ENCODE measurements around the gene SLITRK5.

SLITRK5 gene

DNA sequence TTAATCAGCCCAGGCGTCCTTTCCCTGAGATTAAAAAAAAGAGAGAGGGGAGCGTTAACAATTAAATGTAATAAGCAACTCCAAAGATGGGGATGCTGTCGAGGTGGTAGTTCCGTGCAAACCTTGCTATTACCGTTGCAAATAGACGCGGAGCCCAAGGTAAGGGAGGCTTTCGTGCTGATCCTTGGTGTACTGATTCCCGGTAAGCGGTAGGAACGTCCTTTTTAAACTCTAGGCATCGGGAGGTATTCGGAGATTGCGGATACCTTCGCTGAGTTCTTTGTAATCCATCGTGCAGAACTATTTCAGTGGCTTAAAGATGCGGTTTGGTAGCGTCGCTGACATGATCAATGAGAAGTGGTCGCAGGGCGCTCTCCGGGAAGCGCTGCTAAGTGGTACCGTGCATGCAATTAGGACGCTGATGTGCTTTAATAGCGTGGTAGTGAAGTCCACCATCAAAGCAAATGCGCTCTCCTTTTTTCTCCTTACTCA, 3.1 kb downstream of the SLITRK5 start:
- no peak for DNase-seq (ENCODE audit: low read depth, low spot score)
- Histone ChIP-seq H3K27ac (no peak overlapping the region), H3K4me3 (peak overlapping the region; percentile 97), H3K36me3 (ENCODE audit: insufficient read depth, low read length) (peaks cover 22% of the 10 kb centered on the region; the same call in 1 of the 2 replicates), H3K9me3 (ENCODE audit: low read depth, low read length) (no peaks in the 10 kb centered on the region), H3K9ac (ENCODE audit: insufficient read length) (no peak overlapping the region)
- TF ChIP-seq POLR2AphosphoS5 (IDR thresholded peaks at IDR 0.05; ENCODE audit: borderline replicate concordance, low read depth, low read length) (no peak), EZH2 (IDR thresholded peaks at IDR 0.05) (no peak), FOXP2 (optimal IDR thresholded peaks at IDR 0.05; ENCODE audit: control extremely low read depth, extremely low read length, insufficient read depth) (no peak)

GRCh38 chr13:87675851-87676250, 4.7 kb downstream of the SLITRK5 start:
- TF ChIP-seq POLR2AphosphoS5 (IDR thresholded peaks at IDR 0.05; ENCODE audit: borderline replicate concordance, low read depth, low read length), result no peak
- no peak for TF ChIP-seq EZH2 (IDR thresholded peaks at IDR 0.05)
- no peak for TF ChIP-seq FOXP2 (optimal IDR thresholded peaks at IDR 0.05; ENCODE audit: control extremely low read depth, extremely low read length, insufficient read depth)

DNA sequence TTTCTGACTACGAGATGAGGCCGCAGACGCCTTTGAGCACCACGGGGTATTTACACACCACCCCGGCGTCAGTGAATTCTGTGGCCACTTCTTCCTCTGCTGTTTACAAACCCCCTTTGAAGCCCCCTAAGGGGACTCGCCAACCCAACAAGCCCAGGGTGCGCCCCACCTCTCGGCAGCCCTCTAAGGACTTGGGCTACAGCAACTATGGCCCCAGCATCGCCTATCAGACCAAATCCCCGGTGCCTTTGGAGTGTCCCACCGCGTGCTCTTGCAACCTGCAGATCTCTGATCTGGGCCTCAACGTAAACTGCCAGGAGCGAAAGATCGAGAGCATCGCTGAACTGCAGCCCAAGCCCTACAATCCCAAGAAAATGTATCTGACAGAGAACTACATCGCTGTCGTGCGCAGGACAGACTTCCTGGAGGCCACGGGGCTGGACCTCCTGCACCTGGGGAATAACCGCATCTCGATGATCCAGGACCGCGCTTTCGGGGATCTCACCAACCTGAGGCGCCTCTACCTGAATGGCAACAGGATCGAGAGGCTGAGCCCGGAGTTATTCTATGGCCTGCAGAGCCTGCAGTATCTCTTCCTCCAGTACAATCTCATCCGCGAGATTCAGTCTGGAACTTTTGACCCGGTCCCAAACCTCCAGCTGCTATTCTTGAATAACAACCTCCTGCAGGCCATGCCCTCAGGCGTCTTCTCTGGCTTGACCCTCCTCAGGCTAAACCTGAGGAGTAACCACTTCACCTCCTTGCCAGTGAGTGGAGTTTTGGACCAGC, 5.3 kb downstream of the SLITRK5 start:
- DNase-seq (ENCODE audit: low read depth, low spot score), result no peak
- Histone ChIP-seq H3K27ac (no peak overlapping the region), H3K9me3 (ENCODE audit: low read depth, low read length) (no peaks in the 10 kb centered on the region), H3K4me3 (no peak overlapping the region), H3K36me3 (ENCODE audit: insufficient read depth, low read length) (peaks cover 22% of the 10 kb centered on the region; the same call in 1 of the 2 replicates), H3K9ac (ENCODE audit: insufficient read length) (no peak overlapping the region)
- TF ChIP-seq EZH2 (IDR thresholded peaks at IDR 0.05) (no peak), FOXP2 (optimal IDR thresholded peaks at IDR 0.05; ENCODE audit: control extremely low read depth, extremely low read length, insufficient read depth) (no peak), POLR2AphosphoS5 (IDR thresholded peaks at IDR 0.05; ENCODE audit: borderline replicate concordance, low read depth, low read length) (no peak)

More at GRCh38 chr13:87675851-87676250, 4.7 kb downstream of the SLITRK5 start:
- H3K36me3 ChIP-seq (ENCODE audit: insufficient read depth, low read length), result peaks cover 22% of the 10 kb centered on the region; the same call in 1 of the 2 replicates
- H3K27ac ChIP-seq, result no peak overlapping the region
- no peaks in the 10 kb centered on the region for H3K9me3 ChIP-seq (ENCODE audit: low read depth, low read length)
- no peak overlapping the region for H3K4me3 ChIP-seq
- no peak overlapping the region for H3K9ac ChIP-seq (ENCODE audit: insufficient read length)
- DNase-seq (ENCODE audit: low read depth, low spot score), result no peak

DNA sequence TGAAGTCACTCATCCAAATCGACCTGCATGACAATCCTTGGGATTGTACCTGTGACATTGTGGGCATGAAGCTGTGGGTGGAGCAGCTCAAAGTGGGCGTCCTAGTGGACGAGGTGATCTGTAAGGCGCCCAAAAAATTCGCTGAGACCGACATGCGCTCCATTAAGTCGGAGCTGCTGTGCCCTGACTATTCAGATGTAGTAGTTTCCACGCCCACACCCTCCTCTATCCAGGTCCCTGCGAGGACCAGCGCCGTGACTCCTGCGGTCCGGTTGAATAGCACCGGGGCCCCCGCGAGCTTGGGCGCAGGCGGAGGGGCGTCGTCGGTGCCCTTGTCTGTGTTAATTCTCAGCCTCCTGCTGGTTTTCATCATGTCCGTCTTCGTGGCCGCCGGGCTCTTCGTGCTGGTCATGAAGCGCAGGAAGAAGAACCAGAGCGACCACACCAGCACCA, 5.9 kb downstream of the SLITRK5 start:
- no peak for TF ChIP-seq FOXP2 (optimal IDR thresholded peaks at IDR 0.05; ENCODE audit: control extremely low read depth, extremely low read length, insufficient read depth)
- Histone ChIP-seq H3K36me3 (ENCODE audit: insufficient read depth, low read length) (peaks cover 22% of the 10 kb centered on the region; the same call in 1 of the 2 replicates), H3K9ac (ENCODE audit: insufficient read length) (no peak overlapping the region), H3K4me3 (no peak overlapping the region), H3K27ac (no peak overlapping the region), H3K9me3 (ENCODE audit: low read depth, low read length) (no peaks in the 10 kb centered on the region)
- DNase-seq (ENCODE audit: low read depth, low spot score), result no peak

DNA sequence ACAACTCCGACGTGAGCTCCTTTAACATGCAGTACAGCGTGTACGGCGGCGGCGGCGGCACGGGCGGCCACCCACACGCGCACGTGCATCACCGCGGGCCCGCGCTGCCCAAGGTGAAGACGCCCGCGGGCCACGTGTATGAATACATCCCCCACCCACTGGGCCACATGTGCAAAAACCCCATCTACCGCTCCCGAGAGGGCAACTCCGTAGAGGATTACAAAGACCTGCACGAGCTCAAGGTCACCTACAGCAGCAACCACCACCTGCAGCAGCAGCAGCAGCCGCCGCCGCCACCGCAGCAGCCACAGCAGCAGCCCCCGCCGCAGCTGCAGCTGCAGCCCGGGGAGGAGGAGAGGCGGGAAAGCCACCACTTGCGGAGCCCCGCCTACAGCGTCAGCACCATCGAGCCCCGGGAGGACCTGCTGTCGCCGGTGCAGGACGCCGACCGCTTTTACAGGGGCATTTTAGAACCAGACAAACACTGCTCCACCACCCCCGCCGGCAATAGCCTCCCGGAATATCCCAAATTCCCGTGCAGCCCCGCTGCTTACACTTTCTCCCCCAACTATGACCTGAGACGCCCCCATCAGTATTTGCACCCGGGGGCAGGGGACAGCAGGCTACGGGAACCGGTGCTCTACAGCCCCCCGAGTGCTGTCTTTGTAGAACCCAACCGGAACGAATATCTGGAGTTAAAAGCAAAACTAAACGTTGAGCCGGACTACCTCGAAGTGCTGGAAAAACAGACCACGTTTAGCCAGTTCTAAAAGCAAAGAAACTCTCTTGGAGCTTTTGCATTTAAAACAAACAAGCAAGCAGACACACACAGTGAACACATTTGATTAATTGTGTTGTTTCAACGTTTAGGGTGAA, 6.6 kb downstream of the SLITRK5 start:
- DNase-seq (ENCODE audit: low read depth, low spot score), result no peak
- H3K27ac ChIP-seq, result no peak overlapping the region
- no peaks in the 10 kb centered on the region for H3K9me3 ChIP-seq (ENCODE audit: low read depth, low read length)
- H3K4me3 ChIP-seq, result no peak overlapping the region
- H3K9ac ChIP-seq (ENCODE audit: insufficient read length), result no peak overlapping the region
- TF ChIP-seq EZH2 (IDR thresholded peaks at IDR 0.05) (no peak), FOXP2 (optimal IDR thresholded peaks at IDR 0.05; ENCODE audit: control extremely low read depth, extremely low read length, insufficient read depth) (no peak), POLR2AphosphoS5 (IDR thresholded peaks at IDR 0.05; ENCODE audit: borderline replicate concordance, low read depth, low read length) (no peak)
- peaks cover 22% of the 10 kb centered on the region; the same call in 1 of the 2 replicates for H3K36me3 ChIP-seq (ENCODE audit: insufficient read depth, low read length)

DNA sequence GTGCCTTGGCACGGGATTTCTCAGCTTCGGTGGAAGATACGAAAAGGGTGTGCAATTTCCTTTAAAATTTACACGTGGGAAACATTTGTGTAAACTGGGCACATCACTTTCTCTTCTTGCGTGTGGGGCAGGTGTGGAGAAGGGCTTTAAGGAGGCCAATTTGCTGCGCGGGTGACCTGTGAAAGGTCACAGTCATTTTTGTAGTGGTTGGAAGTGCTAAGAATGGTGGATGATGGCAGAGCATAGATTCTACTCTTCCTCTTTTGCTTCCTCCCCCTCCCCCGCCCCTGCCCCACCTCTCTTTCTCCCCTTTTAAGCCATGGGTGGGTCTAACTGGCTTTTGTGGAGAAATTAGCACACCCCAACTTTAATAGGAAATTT, 7.2 kb downstream of the SLITRK5 start:
- Histone ChIP-seq H3K4me3 (no peak overlapping the region), H3K9ac (ENCODE audit: insufficient read length) (no peak overlapping the region)

GRCh38 chr13:87680298-87680697, 9.1 kb downstream of the SLITRK5 start:
- DNase-seq (ENCODE audit: low read depth, low spot score), result no peak
- TF ChIP-seq FOXP2 (optimal IDR thresholded peaks at IDR 0.05; ENCODE audit: control extremely low read depth, extremely low read length, insufficient read depth) (no peak), POLR2AphosphoS5 (IDR thresholded peaks at IDR 0.05; ENCODE audit: borderline replicate concordance, low read depth, low read length) (no peak), EZH2 (IDR thresholded peaks at IDR 0.05) (no peak)
- no peaks in the 10 kb centered on the region for H3K9me3 ChIP-seq (ENCODE audit: low read depth, low read length)
- H3K27ac ChIP-seq, result no peak overlapping the region
- peaks cover 21% of the 10 kb centered on the region; the same call in 1 of the 2 replicates for H3K36me3 ChIP-seq (ENCODE audit: insufficient read depth, low read length)
- H3K9ac ChIP-seq (ENCODE audit: insufficient read length), result no peak overlapping the region
- H3K4me3 ChIP-seq, result no peak overlapping the region

More for the DNA sequence above, 7.2 kb downstream of the SLITRK5 start:
- no peak for DNase-seq (ENCODE audit: low read depth, low spot score)
- H3K27ac ChIP-seq, result no peak overlapping the region
- peaks cover 22% of the 10 kb centered on the region; the same call in 1 of the 2 replicates for H3K36me3 ChIP-seq (ENCODE audit: insufficient read depth, low read length)
- TF ChIP-seq FOXP2 (optimal IDR thresholded peaks at IDR 0.05; ENCODE audit: control extremely low read depth, extremely low read length, insufficient read depth) (no peak), POLR2AphosphoS5 (IDR thresholded peaks at IDR 0.05; ENCODE audit: borderline replicate concordance, low read depth, low read length) (no peak), EZH2 (IDR thresholded peaks at IDR 0.05) (no peak)
- H3K9me3 ChIP-seq (ENCODE audit: low read depth, low read length), result no peaks in the 10 kb centered on the region

All from SK-N-MC (cell line).